HG02798 (cell line): ENCODE data around the gene LIN9.
A peak's percentile ranks its signal among the peaks of the same experiment; 100 is the strongest.
"Not testable (repeated sequence)": the region's sequence is repeated elsewhere in the genome, so short reads cannot be mapped to it uniquely, and the experiment has no call there.

Experiments used
- ATAC-seq: cut with Tn5 transposase; IDR thresholded peaks from one replicate; pipeline ENCODE4 v1.9.1; 2021; ENCODE audit warnings: mild to moderate bottlenecking; ENCODE audit not compliant: unreplicated experiment, poor library complexity

The LIN9 gene

DNA sequence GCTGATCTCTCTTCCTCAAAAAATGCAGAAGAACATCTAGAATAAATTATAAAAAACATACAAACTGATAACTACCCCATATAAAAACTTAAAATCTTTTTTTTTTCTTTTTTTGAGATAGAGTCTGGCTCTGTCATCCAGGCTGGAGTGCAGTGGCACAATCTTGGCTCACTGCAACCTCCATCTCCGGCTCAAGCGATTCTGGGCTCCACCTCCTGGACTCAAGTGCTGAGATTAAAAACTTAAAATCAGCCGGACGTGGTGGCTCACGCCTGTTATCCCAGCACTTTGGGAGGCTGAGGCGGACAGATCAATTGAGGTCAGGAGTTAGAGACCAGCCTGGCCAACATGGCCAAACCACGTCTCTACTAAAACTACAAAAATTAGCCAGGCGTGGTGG is 31.1 kb downstream of the LIN9 start:
- no peak for ATAC-seq

DNA sequence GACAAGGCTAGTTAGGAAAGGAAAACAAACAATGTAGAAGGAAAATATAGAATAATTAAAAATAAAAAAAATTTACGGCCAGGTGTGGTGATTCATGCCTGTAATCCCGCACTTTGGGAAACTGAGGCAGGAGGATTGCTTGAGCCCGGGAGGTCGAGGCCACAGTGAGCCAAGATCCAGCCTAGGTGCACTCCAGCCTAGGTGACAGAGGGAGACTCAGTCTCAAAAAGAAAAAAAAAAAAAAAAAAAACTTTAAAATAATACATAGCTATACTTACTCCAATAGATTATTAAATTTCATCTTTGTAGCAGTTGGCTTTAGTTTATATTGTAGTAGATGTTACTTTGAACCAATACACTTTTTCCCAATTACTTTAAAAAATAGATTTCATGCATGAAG is 32.0 kb downstream of the LIN9 start:
- ATAC-seq, result no peak

DNA sequence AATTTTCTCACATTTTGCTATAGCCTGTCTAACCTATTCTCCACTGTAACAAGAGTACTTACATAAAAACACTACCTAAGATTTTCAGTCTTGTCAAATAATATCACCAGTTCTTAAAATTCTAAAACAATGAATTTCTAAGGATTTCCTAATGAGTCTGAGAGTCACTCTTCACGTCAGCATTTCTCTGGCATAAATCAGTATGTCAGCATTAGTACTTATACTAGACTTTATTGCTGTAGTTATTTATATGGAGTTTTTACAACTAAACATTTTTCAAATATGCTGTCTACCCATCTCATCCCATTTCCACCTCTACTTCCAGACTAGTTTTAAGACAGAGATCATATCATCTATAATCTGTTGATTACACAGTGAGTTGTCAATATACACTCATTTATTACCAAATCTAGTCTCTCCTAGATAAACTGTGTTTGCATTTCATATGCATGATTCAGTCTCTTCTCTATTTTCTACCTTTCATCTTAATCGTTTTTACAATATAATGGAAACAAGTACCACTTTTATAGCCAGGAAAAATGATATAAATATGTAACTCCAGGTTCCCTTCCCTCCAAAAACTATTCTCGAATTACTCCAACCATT is 32.8 kb downstream of the LIN9 start:
- ATAC-seq, result no peak

DNA sequence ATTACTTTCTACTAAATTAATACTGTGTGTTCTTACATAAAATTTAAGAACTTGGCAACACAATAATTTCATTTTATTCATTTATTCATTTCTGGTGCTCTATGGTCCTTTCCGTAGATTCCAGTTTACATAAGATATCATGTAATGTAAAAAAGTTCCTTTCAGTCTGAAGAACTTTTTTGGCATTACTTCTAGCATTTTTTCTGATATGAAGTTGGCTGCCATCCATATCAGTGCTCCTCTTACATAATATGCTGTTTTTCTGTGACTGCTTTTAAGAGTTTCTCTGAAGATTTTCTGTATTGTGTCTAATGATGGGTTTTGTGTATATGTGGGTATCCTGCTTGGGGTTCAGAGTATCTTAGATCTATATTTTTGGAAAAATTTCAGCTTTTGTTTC is 34.8 kb downstream of the LIN9 start:
- ATAC-seq, result no peak

DNA sequence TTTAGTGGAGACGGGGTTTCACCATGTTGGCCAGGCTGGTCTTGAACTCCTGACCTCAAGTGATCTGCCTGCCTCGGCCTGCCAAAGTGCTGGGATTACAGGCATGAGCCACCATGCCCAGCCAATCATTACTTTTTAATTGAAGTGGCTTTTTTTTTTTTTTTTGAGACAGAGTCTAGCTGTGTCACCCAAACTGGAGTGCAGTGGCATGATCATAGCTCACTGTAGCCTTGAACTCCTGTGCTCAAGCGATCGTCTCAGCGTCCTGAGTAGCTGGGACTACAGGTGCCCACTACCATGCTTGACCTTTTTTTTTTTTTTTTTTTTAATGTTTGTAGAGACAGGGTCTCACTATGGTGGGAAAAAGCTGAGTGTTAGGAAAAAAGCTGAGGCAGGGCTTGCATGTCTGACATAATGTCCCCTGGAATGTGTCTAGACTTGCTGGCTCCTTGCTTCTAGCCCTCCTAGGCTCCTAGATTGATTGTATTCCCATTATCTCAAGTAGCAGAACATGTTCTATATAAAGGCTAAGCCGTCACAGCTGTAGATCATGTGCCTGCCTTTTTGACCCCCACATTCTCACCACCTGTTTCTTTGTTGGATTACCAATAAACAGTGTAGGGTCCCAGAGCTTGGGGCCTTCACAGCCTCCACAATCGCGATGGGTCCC is 36.6 kb downstream of the LIN9 start:
- not testable (repeated sequence) for ATAC-seq

DNA sequence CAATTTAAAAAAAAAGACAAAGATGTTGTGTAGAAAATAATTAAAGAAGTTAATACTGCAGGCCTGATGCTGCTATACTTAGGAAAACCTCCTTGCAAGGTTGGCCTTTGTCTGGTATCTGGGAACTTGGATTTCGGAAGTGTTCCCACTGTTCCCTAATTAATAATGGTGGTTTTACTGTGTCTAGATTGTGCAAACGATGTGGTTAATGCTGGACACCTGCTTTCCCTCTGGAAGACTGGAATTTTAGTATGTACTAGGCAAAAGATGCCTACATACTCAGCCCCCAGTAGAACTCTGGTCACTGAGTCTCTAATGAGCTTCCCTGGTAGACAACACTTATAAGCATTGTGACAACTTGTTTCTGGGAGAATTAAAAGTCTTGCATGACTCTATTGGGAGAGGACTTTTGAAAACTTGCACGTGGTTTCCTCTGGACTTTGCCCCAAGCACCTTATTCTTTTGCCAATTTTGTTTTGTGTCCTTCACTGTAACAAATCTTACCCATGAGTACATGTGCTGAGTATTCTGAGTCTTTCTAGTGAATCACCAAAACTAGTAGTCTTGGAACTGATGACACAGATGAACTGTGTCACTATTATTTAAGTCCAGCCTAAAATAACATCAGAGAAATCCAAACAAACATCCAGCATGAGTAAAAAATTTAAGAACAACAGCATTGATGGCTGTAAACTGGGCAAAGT is 40.4 kb downstream of the LIN9 start:
- no peak for ATAC-seq

DNA sequence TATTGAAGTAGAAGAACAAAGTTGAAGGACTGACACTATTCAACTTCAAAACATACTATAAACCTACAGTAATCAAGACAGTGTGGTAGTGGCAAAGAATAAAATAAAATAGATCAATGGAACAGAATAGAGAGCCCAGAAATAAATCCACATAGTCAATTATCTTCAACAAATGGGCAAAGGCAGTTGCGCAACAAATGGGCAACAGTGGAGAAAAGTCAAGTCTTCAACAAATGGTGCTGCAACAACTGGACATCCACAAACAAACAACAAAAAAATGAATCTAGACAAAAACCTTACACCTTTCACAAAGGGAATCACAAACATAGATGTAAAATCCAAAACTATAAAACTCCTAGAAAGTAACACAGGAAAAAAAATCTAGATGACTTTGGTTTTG is 47.1 kb downstream of the LIN9 start:
- ATAC-seq, result no peak

DNA sequence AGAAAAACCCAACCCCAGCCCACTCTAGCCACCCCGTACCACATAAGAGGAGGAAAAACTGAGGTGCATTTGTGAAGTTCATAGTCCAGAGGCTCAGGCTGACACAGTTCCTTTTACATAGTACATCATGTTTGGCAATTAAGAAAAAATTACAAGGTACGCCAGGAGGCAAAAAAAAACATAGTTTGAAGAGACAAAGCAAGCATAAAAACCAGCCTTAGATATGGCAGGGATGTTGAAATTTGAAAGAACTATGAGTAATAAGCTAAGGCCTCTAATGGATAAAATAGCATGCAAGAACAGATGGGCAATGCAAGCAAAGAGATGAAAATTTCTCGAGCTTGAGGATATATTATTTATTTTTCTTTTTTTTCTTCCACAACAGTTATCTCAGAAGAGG is 53.6 kb downstream of the LIN9 start:
- ATAC-seq, result no peak

DNA sequence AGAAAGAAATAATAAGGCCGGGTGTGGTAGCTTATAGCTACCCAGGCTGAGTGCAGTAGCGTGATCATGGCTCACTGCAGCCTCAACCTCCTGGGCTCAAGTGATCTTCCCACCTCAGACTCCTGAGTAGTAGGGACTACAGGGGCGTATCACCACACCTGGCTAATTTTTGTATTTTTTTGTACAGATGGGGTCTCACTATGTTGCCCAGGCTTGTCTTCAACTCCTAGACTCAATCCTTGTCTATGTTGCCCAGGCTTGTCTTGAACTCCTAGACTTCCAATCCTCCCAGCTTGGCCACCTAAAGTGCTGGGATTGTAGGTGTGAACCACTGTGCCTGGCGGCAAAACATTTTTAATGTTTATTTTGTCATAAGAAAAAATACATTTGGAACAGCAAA is 55.0 kb downstream of the LIN9 start:
- no peak for ATAC-seq

DNA sequence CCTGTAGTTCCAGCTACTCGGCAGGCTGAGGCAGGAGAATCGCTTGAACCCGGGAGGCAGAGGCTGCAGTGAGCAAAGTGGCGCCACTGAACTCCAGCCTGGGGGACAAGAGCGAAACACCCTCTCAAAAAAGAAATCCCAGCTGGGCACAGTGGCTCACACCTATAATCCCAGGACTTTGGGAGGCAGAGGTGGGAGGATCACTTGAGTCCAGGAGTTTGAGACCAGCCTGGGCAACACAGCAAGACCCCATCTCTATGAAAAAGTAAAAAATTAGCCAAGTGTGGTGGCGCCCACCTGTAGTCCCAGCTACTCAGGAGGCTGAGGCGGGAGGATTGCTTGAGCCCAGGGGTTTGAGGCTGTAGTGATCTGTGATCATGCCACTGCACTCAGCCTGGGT is 56.1 kb downstream of the LIN9 start:
- not testable (repeated sequence) for ATAC-seq

DNA sequence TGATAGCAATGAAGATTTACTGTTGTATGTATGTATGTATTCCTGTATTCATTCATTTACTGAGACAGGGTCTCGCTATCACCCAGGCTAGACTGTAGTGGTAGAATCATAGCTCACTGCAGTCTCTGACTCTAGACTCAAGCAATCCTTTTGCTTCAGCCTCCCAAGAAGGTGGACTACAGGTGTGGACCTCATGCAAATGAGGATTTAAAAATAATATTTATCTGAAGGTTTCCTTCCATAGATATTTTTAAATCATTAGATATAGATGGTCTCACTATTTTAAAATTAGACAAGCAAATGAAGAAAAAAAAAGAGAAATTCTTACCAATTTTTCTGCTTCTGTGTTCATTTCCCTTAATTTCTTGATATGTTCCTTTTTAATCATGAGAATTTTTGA is 58.5 kb downstream of the LIN9 start:
- ATAC-seq, result no peak

DNA sequence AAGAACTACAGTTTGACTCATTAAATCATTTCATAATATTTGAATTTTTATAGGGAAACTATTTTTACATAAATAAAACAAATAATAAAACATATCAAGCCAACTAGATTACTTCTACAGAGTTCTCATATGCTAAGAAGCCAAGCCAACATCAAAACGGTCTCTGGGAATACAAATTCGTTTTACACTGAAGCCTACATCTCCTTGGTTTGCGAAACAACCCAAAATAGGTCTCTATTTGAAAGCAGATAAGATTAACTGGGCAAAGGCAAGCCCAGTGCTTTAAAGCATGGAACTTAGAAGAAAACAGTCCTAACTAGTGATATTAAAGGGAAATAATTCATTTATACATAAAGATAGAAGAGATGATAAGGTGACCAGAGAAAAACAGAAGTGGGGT is 60.2 kb downstream of the LIN9 start:
- no peak for ATAC-seq

DNA sequence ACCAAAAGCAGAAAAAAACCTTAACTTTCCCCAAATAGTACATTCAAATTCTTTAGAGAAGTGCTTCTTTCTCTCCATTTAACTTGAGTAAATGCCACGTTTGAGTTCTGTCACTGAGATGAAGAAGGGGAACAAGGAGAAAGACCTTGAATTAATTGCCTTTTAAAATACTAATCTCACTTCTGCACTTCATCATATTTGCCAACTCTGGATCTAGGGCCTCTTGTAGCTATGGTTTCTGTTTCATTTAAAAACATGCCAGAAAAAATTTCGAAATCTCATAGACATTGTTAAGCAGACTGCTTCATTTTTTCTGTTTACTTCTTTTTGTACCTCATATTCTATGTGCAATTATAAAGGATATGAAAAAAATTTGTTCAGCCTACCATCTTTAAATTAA is 60.9 kb downstream of the LIN9 start:
- ATAC-seq, result no peak

DNA sequence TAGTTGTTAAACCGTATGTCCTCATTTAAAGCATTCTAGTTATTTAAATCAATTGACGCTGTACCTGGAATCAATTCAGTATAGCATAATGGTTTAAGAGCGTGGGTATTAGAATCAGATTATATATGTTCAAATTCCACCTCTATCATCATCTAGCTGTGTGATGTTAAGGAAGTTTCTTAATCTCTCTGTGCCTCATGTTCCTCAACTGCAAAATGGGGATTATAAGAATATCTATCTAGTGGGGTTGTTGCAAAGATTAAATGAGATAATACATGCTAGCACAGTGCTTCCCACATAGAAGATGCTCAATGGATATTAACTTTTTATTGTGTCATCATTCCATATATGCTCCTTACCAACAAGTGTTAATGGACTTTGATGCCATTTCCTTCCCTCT is 69.5 kb downstream of the LIN9 start:
- ATAC-seq, result no peak

DNA sequence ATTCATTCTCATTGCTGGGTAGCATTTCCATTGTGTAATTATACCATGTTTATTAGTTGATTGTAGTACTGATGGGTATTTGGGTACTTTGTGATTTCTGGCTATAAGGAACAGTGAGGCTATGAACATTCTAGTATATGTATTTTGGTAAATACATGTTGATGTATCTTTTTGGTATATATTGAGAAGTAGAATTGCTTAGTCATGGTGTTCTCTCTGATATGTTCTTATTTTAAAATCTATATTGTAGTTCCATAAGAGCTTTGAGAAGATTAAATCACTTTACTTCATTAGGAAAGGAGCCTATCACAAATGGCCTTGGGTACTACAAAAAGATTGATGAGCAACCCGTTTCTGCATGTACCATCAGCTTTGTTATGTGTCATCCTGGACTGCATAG is 72.1 kb downstream of the LIN9 start:
- ATAC-seq, result no peak

DNA sequence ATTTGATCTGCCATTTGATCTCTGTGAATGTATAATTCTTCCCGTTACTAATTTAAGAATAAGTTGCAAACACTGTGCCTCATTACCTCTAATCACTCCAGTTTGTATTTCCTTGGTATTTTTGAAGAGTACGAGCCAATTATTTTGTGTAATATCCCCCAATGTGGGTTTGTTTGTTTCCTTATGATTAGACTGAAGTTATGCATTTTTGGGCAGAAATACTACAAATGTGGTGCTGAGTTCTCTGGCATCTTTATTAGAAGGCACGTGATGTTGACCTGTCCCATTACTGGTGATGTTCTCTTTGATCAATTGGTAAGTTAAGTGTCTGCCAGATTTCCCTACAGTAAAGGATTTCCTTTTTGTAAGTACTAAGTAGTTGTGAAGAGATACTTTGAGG is 75.2 kb downstream of the LIN9 start:
- no peak for ATAC-seq

DNA sequence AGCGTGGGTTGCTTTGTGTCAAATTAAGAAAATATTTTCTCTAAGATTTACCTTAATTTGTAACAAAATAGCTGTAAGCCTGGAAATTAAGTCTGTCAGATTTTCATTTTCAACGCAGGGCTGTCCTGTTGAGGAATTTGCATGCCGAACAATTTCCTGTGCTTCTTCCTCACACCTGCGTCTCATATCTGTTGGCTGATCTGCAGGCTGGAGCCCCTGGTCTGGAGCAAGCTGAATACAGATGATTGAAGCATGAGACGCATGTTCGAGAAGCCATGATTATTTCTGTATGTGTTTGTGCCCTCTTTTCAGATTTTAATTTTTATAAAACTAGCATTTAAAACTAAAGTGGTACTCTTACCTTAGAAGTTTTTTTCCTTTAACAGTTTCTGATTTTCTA is 75.7 kb downstream of the LIN9 start:
- ATAC-seq, result peak; percentile 81

DNA sequence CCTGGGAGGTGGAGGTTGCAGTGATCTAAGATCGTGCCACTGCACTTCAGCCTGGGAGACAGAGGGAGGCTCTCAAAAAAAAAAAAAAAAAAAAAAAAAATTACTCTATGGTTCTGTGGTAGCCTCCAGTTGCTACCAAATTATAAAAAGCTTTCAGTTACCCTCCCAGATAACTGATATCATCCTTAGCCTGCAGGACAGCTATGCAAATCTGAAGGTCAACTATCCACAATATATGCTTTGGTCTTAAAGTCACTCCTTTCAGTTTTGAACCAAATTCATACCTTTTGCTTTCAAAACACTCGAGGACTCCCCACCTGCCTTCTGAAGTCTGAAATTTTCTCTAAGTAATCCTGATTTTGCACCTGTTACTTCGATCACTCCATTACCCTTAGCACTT is 82.4 kb downstream of the LIN9 start:
- ATAC-seq, result peak; percentile 56

DNA sequence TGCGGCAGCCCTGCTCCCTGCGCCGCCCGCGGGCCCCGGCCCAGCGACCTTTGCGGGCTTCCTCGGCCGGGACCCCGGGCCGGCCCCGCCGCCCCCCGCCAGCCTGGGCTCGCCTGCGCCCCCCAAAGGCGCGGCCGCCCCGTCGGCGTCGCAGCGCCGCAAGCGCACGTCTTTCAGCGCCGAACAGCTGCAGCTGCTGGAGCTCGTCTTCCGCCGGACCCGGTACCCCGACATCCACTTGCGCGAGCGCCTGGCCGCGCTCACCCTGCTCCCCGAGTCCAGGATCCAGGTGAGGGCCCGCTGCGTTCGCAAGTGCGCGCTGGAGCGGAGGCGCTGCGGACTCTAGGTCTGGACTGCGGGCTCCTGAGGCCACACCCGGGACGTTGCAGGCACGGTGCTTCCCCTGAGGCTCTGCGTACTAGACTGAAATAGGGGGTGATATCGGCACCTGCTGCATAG is 85.1 kb downstream of the LIN9 start:
- ATAC-seq, result peak; percentile 78

DNA sequence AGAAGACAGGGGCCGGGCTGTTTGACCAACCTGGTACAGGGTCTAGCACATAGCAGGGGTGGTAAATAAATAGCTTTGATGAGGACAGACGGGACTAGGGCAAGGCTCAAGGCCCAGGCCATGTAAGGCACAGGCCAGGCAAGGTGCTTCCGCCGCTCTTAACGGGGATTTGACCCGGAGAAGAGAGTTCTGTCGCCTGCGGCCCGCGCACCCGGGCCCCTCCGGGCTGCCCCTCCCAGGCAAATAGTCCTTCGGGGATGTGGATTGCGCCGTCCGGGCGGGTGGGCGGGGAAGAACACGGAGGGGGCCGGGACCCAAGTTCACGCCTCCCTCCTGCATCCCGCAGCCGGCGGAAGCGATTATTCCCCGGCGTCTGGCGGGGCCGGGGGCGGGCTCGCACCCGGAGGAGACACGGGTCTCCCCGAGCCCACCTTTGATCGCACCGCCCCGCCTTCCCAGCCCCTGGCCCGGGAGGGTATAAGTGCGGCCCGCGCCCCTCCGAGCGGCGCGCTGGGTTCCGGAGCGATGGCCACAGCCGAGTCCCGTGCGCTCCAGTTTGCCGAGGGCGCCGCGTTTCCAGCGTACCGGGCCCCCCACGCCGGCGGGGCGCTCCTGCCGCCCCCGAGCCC is 85.7 kb downstream of the LIN9 start, which contains the start of gene MIXL1:
Gene MIXL1 (plus strand): TSS at position 508 of the 629 bp plus-strand sequence. CDS start 18 bp downstream, at position 526.
- peak; percentile 37 for ATAC-seq

DNA sequence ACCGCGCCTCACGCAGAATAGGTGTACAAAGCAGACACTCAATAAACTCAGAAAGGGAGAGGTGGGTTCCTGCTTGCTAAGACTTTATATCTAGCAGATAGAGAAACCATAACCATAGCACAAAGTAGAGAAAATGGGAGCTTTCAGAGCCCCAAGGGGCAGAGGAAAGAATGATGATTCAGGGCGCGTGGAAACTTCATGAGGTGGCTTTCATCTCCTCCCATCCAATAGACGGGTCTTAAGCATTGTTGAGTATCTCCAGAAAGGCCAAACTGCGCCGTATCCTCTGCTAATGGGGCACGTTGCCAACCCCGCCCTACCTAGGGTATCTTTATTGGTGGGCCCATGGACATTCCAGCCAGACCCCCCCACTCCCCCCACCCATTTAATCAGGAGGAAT is 86.3 kb downstream of the LIN9 start:
- ATAC-seq, result no peak
